Astrocyte of the cerebellum (primary cell): ENCODE results near the gene TTLL5.
A peak's percentile ranks its signal among the peaks of the same experiment; 100 is the strongest.

Source experiments
- DNase-seq: peaks from one replicate; pipeline ENCODE4 v3.0.0-alpha.2; 2011; ENCODE audit warnings: low read depth
- H3K4me3 ChIP-seq: 2 replicates; pipeline ENCODE4 v1.5.1; 2011; ENCODE audit warnings: mild to moderate bottlenecking, low read depth, low read length, moderate library complexity
- in situ Hi-C: cut with HindIII; loops from 2 replicates; pipeline ENCODE4 v1.10.0; 2017; ENCODE audit warnings: low sequenced_read_pairs
- TF ChIP-seq, protein P1 (sequence below): IDR thresholded peaks from 2 replicates; pipeline ENCODE4 v1.5.1; 2012; ENCODE audit warnings: low read length, low read depth, moderate library complexity, mild to moderate bottlenecking; ENCODE audit errors: missing control alignments

TTLL5 gene

DNA sequence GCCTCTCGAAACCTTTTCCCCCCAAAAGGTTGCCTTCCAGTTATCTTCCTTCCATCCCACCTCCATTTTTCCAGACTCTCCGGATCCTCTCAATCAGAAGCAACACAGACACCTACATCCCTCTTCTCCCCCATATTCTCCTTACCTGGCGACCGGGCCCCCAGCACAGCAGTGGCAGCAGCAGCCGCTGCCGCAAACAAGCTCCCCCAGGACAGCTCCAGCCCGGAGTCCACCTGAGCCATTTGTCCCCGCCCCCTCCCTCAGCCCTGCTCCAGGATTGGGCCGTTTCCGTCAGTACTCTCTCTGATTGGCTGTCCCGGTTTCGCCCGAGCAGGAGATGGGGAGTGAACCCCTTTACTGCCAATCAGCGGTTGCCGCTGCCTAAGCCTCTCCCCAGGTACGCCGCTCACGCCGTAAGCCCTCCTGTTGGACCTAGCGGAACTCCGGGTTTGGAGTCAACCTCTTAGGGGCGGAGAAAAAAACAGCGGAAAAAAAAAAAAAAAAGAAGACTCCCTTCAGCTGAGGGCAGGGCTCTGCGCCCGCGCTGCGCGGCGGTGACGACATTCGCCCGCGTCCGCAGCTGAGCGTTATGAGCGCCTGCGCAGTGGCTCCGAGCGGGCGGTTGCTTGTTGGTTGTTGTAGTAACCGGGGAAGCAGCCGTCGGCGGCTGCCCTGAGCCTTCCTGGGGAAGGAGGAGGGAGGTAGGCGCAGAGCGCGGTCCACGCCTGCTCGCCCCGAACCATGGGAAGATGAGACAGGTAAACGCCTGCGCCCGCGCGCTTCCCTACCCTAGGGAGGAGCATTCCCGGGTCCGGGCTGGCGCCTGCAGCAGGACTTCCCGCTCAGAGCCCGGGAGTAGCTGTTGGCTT is at the start of gene TTLL5, which contains the start of gene ERG28:
Gene TTLL5, plus strand, starts transcription at position 617 of the 869 bp plus-strand sequence. CDS start 1,904 bp downstream, outside the sequence.
Gene ERG28, minus strand, starts transcription at position 247 of the 869 bp plus-strand sequence. CDS start 3,374 bp downstream, outside the sequence.
- peak; percentile 98 for DNase-seq
- TF ChIP-seq, protein P1, sequence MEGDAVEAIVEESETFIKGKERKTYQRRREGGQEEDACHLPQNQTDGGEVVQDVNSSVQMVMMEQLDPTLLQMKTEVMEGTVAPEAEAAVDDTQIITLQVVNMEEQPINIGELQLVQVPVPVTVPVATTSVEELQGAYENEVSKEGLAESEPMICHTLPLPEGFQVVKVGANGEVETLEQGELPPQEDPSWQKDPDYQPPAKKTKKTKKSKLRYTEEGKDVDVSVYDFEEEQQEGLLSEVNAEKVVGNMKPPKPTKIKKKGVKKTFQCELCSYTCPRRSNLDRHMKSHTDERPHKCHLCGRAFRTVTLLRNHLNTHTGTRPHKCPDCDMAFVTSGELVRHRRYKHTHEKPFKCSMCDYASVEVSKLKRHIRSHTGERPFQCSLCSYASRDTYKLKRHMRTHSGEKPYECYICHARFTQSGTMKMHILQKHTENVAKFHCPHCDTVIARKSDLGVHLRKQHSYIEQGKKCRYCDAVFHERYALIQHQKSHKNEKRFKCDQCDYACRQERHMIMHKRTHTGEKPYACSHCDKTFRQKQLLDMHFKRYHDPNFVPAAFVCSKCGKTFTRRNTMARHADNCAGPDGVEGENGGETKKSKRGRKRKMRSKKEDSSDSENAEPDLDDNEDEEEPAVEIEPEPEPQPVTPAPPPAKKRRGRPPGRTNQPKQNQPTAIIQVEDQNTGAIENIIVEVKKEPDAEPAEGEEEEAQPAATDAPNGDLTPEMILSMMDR = no peak
- in situ Hi-C loops = loop anchor here (5.0 kb wide), 1 partner anchor 89 kb away; no protein-coding TSS in a partner anchor
- H3K4me3 ChIP-seq = peak within 1 kb of the TSS; percentile 85

DNA sequence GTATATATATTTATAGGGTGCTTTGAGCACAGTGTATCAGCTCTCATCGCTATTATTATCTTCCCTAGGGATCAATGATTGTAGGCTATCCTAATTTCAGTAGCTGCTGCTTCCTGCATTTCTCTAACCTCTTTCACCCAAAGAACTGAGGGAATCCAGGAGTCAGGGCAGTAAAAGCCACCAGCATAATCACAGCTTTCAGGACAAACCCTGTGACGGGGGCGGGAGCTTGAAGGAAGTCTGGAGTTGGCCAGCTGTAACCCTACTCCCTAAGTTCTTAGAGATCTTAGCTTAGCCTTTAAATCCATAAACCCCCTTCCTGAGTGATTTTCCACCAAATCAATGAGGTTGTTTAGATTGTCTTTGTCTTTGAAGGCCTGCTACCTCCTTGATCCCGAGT is 48.9 kb upstream of the TTLL5 start:
- H3K4me3 ChIP-seq = no peak overlapping the region
- no peak for DNase-seq
- TF ChIP-seq, protein P1 = no peak
- in situ Hi-C loops = no loop called here

DNA sequence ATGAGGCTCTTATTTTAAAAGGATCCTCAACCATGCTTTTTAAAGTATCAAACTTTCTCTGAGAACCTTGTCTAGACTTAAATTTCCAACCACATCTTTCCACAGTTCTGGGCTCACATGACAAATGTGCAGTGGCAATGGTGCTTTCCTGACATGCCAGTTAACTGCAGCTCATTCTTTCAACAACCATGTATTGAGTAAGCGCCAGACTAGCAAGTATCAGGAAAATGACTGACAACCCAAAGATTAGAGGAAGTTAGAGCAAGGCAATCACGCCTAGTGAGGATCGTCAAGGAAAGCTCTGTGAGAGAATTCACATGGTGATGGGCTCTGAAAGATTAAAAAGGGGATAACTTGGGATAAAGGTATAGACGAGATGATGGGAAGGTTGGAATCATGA is 46.9 kb upstream of the TTLL5 start:
- in situ Hi-C loops = no loop called here
- no peak for DNase-seq
- TF ChIP-seq, protein P1 = no peak
- H3K4me3 ChIP-seq = no peak overlapping the region

GRCh38 chr14:75615200-75615599 is 45.8 kb upstream of the TTLL5 start:
- no peak for DNase-seq

DNA sequence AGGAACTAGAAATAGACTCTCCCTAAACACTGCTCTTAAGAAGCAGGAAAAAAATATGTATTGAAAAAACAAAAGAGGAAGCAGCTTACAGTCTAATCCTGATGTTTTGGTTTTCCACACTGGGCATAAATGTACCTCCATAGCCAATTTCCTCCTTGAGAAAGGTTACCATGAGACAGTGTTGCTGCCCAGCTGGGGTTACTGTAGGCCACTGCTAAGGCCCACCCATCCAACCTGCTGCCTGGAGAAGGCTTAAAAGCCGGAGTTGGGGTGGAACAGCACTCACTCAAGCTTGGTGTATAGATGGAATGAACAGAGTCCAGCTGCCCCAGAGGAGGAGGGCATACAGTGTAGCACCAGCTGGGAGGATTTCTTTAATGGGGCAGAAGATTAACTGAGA is 41.5 kb upstream of the TTLL5 start:
- in situ Hi-C loops = no loop called here
- no peak for DNase-seq
- H3K4me3 ChIP-seq = no peak overlapping the region
- TF ChIP-seq, protein P1 = no peak

More at GRCh38 chr14:75615200-75615599, 45.8 kb upstream of the TTLL5 start:
- in situ Hi-C loops = no loop called here
- no peak overlapping the region for H3K4me3 ChIP-seq
- TF ChIP-seq, protein P1 = no peak

GRCh38 chr14:75625034-75625433 is 36.0 kb upstream of the TTLL5 start:
- in situ Hi-C loops = no loop called here
- DNase-seq = no peak
- TF ChIP-seq, protein P1 = no peak
- H3K4me3 ChIP-seq = no peak overlapping the region
